ENCODE results near the gene IL16. TPM values are rescaled to one million over a fixed set of nuclear protein-coding genes. Genes with fewer than 3 reads are reported as not detected.

Gene IL16
- total and polyA plus RNA-seq, 2 donors (not counting 1 experiment from before 2014, with no cell fraction given), result 181 to 287 TPM

GRCh38 chr15:81264072-81264857, 67.6 kb downstream of the IL16 start:
- no peaks in the 10 kb centered on the region for H4K20me1 ChIP-seq (ENCODE audit: control insufficient read depth, insufficient read depth, low read length, poor library complexity, severe bottlenecking)
- H3K79me2 ChIP-seq (ENCODE audit: control insufficient read depth, insufficient read depth, low read length), result no peaks in the 10 kb centered on the region
- no peak for DNase-seq
- H3K4me2 ChIP-seq (replicated peaks; ENCODE audit: low read depth, low read length, poor library complexity, severe bottlenecking), result no peak overlapping the region
- CTCF ChIA-PET, result interaction anchor here (1.4 to 9.0 kb wide), 8 partner anchors 11 to 155 kb away, joined by 3 to 164 read pairs (median 50); no protein-coding TSS in a partner anchor
- H2AFZ ChIP-seq (ENCODE audit: insufficient read depth, low read depth, low read length, poor library complexity, severe bottlenecking), result no peak overlapping the region
- no peak overlapping the region for H3K4me3 ChIP-seq (ENCODE audit: control extremely low read depth in 1 of 5, extremely low read depth in 1 of 5, insufficient read depth in 1 of 5, low read depth in 2 of 5, low read length in 4 of 5)
- H3K27me3 Mint-ChIP-seq, result peaks cover under 1% of the 10 kb centered on the region
- H3K9me3 ChIP-seq (ENCODE audit: control extremely low read depth in 1 of 3, control insufficient read depth in 2 of 3, insufficient read depth in 1 of 3, low read length in 2 of 3), result no peaks in the 10 kb centered on the region
- no peaks in the 10 kb centered on the region for H3K36me3 ChIP-seq (replicated peaks in 1 of 2; ENCODE audit: control extremely low read depth in 1 of 2, control insufficient read depth in 1 of 2, extremely low read depth in 1 of 2, insufficient read depth in 2 of 2, low read length in 1 of 2)
- H3K27me3 ChIP-seq (replicated peaks in 1 of 4; ENCODE audit: control extremely low read depth in 1 of 4, control insufficient read depth in 3 of 4, insufficient read depth in 4 of 4, low read length in 3 of 4), result no peaks in the 10 kb centered on the region
- no peak overlapping the region for H3K27ac ChIP-seq (ENCODE audit: low read length in 2 of 2)
- POLR2A ChIA-PET, result no interaction called here
- no peak overlapping the region for H3K4me3 Mint-ChIP-seq
- no peak for ATAC-seq (ENCODE audit: low read depth)
- WGBS (ENCODE audit: insufficient coverage), result 88% methylated on average over 5 of the region's 6 CpGs
- H3K9me3 Mint-ChIP-seq (ENCODE audit: insufficient read depth), result no peaks in the 10 kb centered on the region
- no peak overlapping the region for H3K9ac ChIP-seq (ENCODE audit: low read length)
- H3K4me1 Mint-ChIP-seq, result peaks cover 21% of the 10 kb centered on the region
- intact Hi-C loops (cut with micrococcal nuclease), result no loop called here
- no peak for TF ChIP-seq CTCF (IDR thresholded peaks at IDR 0.05)
- no peak overlapping the region for H3K27ac Mint-ChIP-seq
- peaks cover 14 to 20% of the 10 kb centered on the region in 2 donors for H3K4me1 ChIP-seq (ENCODE audit: control insufficient read depth in 2 of 2, insufficient read depth in 2 of 2, low read length in 2 of 2)

GRCh38 chr15:81265256-81265943, 68.7 kb downstream of the IL16 start:
- 9% methylated on average over 6 of the region's 12 CpGs for WGBS (ENCODE audit: insufficient coverage)
- Histone ChIP-seq H3K9ac (ENCODE audit: low read length) (peak overlapping the region; percentile 51), H3K79me2 (ENCODE audit: control insufficient read depth, insufficient read depth, low read length) (no peaks in the 10 kb centered on the region), H3K27me3 (replicated peaks in 1 of 4; ENCODE audit: control extremely low read depth in 1 of 4, control insufficient read depth in 3 of 4, insufficient read depth in 4 of 4, low read length in 3 of 4) (no peaks in the 10 kb centered on the region), H3K4me1 (ENCODE audit: control insufficient read depth in 2 of 2, insufficient read depth in 2 of 2, low read length in 2 of 2) (peaks cover 14 to 20% of the 10 kb centered on the region in 2 donors), H4K20me1 (ENCODE audit: control insufficient read depth, insufficient read depth, low read length, poor library complexity, severe bottlenecking) (no peaks in the 10 kb centered on the region), H3K4me3 (ENCODE audit: control extremely low read depth in 1 of 5, extremely low read depth in 1 of 5, insufficient read depth in 1 of 5, low read depth in 2 of 5, low read length in 4 of 5) (peak overlapping the region in 3 of 5 experiments; percentile 29 to 53 (median 29)), H3K4me2 (replicated peaks; ENCODE audit: low read depth, low read length, poor library complexity, severe bottlenecking) (peak overlapping the region; percentile 77), H3K9me3 (ENCODE audit: control extremely low read depth in 1 of 3, control insufficient read depth in 2 of 3, insufficient read depth in 1 of 3, low read length in 2 of 3) (no peaks in the 10 kb centered on the region), H2AFZ (ENCODE audit: insufficient read depth, low read depth, low read length, poor library complexity, severe bottlenecking) (peak overlapping the region; percentile 63), H3K27ac (ENCODE audit: low read length in 2 of 2) (no peak overlapping the region), H3K36me3 (replicated peaks in 1 of 2; ENCODE audit: control extremely low read depth in 1 of 2, control insufficient read depth in 1 of 2, extremely low read depth in 1 of 2, insufficient read depth in 2 of 2, low read length in 1 of 2) (no peaks in the 10 kb centered on the region)
- no peaks in the 10 kb centered on the region for H3K9me3 Mint-ChIP-seq (ENCODE audit: insufficient read depth)
- H3K4me3 Mint-ChIP-seq, result peak overlapping the region; percentile 84
- TF ChIP-seq EZH2 (IDR thresholded peaks at IDR 0.05; ENCODE audit: borderline replicate concordance, insufficient read depth, low read depth, low read length, poor library complexity, severe bottlenecking) (no peak), CTCF (IDR thresholded peaks at IDR 0.05) (no peak)
- peak; percentile 45 for DNase-seq
- peaks cover 21% of the 10 kb centered on the region for H3K4me1 Mint-ChIP-seq
- ChIA-PET CTCF (interaction anchor here (0.6 to 9.0 kb wide), 79 partner anchors 9 to 1785 kb away, joined by 3 to 164 read pairs (median 5); partner anchors contain the start of genes CFAP161, STARD5 and TLNRD1), POLR2A (interaction anchor here (0.8 kb wide), 1 partner anchor 159 kb away, joined by 3 read pairs; no protein-coding TSS in a partner anchor)
- ATAC-seq (ENCODE audit: low read depth), result peak; percentile 8
- H3K27me3 Mint-ChIP-seq, result no peaks in the 10 kb centered on the region
- H3K27ac Mint-ChIP-seq, result no peak overlapping the region
- intact Hi-C loops (cut with micrococcal nuclease), result no loop called here
